ENCODE results near the gene MUC22.
"Not testable (repeated sequence)": the region's sequence is repeated elsewhere in the genome, so short reads cannot be mapped to it uniquely, and the experiment has no call there.

Gene MUC22

GRCh38 chr6:31010393-31011060 lies at the start of gene MUC22:
Gene MUC22 (plus strand): TSS chr6:31010474. CDS start chr6:31010707, 233 bp downstream.
- peak; percentile 69 for DNase-seq (ENCODE audit: low spot score)
- FAIRE-seq, result peak; percentile 85

GRCh38 chr6:30960907-30961673 lies 49.2 kb upstream of the MUC22 start:
- DNase-seq (ENCODE audit: low spot score), result no peak
- no peak for FAIRE-seq

GRCh38 chr6:30962716-30963115 lies 47.6 kb upstream of the MUC22 start:
- DNase-seq (ENCODE audit: low spot score) (no peak), FAIRE-seq (no peak)

GRCh38 chr6:30963641-30964040 lies 46.6 kb upstream of the MUC22 start:
- DNase-seq (ENCODE audit: low spot score) (no peak), FAIRE-seq (no peak)

GRCh38 chr6:30964075-30964474 lies 46.2 kb upstream of the MUC22 start:
- no peak for FAIRE-seq
- DNase-seq (ENCODE audit: low spot score), result no peak

GRCh38 chr6:30965140-30965601 lies 45.1 kb upstream of the MUC22 start:
- DNase-seq (ENCODE audit: low spot score) (no peak), FAIRE-seq (no peak)

- no peak for FAIRE-seq
Measured at GRCh38 chr6:30966154-30966553, 44.1 kb upstream of the MUC22 start.

GRCh38 chr6:30969171-30969570 lies 41.1 kb upstream of the MUC22 start:
- not testable (repeated sequence) for FAIRE-seq; DNase-seq (ENCODE audit: low spot score)

More at GRCh38 chr6:30966154-30966553, 44.1 kb upstream of the MUC22 start:
- DNase-seq (ENCODE audit: low spot score), result no peak

GRCh38 chr6:30970946-30971345 lies 39.3 kb upstream of the MUC22 start:
- FAIRE-seq, result no peak

GRCh38 chr6:30972816-30973215 lies 37.5 kb upstream of the MUC22 start:
- FAIRE-seq (no peak), DNase-seq (ENCODE audit: low spot score) (no peak)

More at GRCh38 chr6:30970946-30971345, 39.3 kb upstream of the MUC22 start:
- no peak for DNase-seq (ENCODE audit: low spot score)

- no peak for DNase-seq (ENCODE audit: low spot score)
- FAIRE-seq, result no peak
Measured at GRCh38 chr6:30974490-30975252, 35.6 kb upstream of the MUC22 start.

- FAIRE-seq (no peak), DNase-seq (ENCODE audit: low spot score) (no peak)
Measured at GRCh38 chr6:30979141-30979540, 31.1 kb upstream of the MUC22 start.

- no peak for DNase-seq (ENCODE audit: low spot score)
- no peak for FAIRE-seq
Measured at GRCh38 chr6:30979690-30980089, 30.6 kb upstream of the MUC22 start.

- FAIRE-seq (no peak), DNase-seq (ENCODE audit: low spot score) (no peak)
Measured at GRCh38 chr6:30981942-30982772, 28.1 kb upstream of the MUC22 start.

GRCh38 chr6:30983439-30983838 lies 26.8 kb upstream of the MUC22 start, which contains the start of gene MUC21:
Gene MUC21 (plus strand): TSS chr6:30983718. CDS start chr6:30983959, 241 bp downstream.
- no peak for FAIRE-seq
- no peak for DNase-seq (ENCODE audit: low spot score)

- DNase-seq (ENCODE audit: low spot score) (no peak), FAIRE-seq (no peak)
Measured at GRCh38 chr6:30985490-30985889, 24.8 kb upstream of the MUC22 start.

GRCh38 chr6:30987304-30987703 lies 23.0 kb upstream of the MUC22 start:
- no peak for FAIRE-seq
- DNase-seq (ENCODE audit: low spot score), result no peak

GRCh38 chr6:30988209-30988825 lies 22.0 kb upstream of the MUC22 start:
- DNase-seq (ENCODE audit: low spot score), result no peak
- FAIRE-seq, result no peak

- FAIRE-seq (no peak), DNase-seq (ENCODE audit: low spot score) (no peak)
Measured at GRCh38 chr6:30990422-30991086, 19.7 kb upstream of the MUC22 start.

GRCh38 chr6:30991891-30992290 lies 18.4 kb upstream of the MUC22 start:
- FAIRE-seq (no peak), DNase-seq (ENCODE audit: low spot score) (no peak)
